GM12878 (cell line): Measurements from ENCODE around the gene ICE1. TPM values are rescaled to one million over a fixed set of nuclear protein-coding genes. Genes with fewer than 3 reads are reported as not detected.

Experiments
- BCL3 ChIP-seq: IDR thresholded peaks from 2 replicates; pipeline ENCODE4 v1.6.1; 2011; ENCODE audit warnings: borderline replicate concordance, low read depth, mild to moderate bottlenecking, moderate library complexity, low read length; ENCODE audit not compliant: insufficient read depth, poor library complexity, severe bottlenecking
- CBX5 ChIP-seq: sonication (generic); IDR thresholded peaks from 2 replicates; pipeline ENCODE4 v1.6.1; 2016; ENCODE audit warnings: low read depth, moderate library complexity, mild to moderate bottlenecking, inconsistent platforms
- CEBPB ChIP-seq, 2 experiments: fragments of 150-350 bp in 1 of 2; IDR thresholded peaks; 2 replicates each; pipeline ENCODE4 v1.6.1; 2012 to 2014; ENCODE audit warnings: low read depth in 2 of 2, low read length in 2 of 2, borderline replicate concordance in 1 of 2, inconsistent platforms in 1 of 2
- CHD1 ChIP-seq: IDR thresholded peaks from 2 replicates; pipeline ENCODE4 v1.6.1; 2012; ENCODE audit warnings: low read depth, low read length, improper control_type of control experiment
- CTCF ChIP-seq, 3 experiments: IDR thresholded peaks in 2 of 3; conservative IDR thresholded peaks in 1 of 3; 2 replicates each; pipeline ENCODE4 v1.5.1; 2011; ENCODE audit warnings: low read depth in 3 of 3, low read length in 3 of 3, mild to moderate bottlenecking in 3 of 3, control low read depth in 2 of 3, moderate library complexity in 2 of 3, inconsistent platforms in 1 of 3, mixed read lengths in 1 of 3; ENCODE audit not compliant: control insufficient read depth in 2 of 3, insufficient read depth in 1 of 3; ENCODE audit errors: extremely low read depth in 1 of 3
- E2F8 ChIP-seq: fragments of 450-650 bp; IDR thresholded peaks from 2 replicates; pipeline ENCODE4 v1.6.1; 2018; ENCODE audit warnings: mild to moderate bottlenecking, low read depth, moderate library complexity; ENCODE audit not compliant: partially characterized antibody
- KDM1A ChIP-seq: fragments of 200-600 bp; sonication (generic); IDR thresholded peaks from 2 replicates; pipeline ENCODE4 v1.6.1; 2016; ENCODE audit warnings: borderline replicate concordance
- MAX ChIP-seq: IDR thresholded peaks from 2 replicates; pipeline ENCODE4 v1.6.1; 2012; ENCODE audit warnings: low read depth, low read length, improper control_type of control experiment
- NFXL1 ChIP-seq: fragments of 450-650 bp; IDR thresholded peaks from 2 replicates; pipeline ENCODE4 v1.6.1; 2017; ENCODE audit warnings: antibody characterized with exemption, mild to moderate bottlenecking, borderline replicate concordance
- NFYB ChIP-seq: IDR thresholded peaks from 2 replicates; pipeline ENCODE4 v1.6.1; 2011; ENCODE audit warnings: low read depth, mild to moderate bottlenecking, low read length, improper control_type of control experiment, moderate library complexity; ENCODE audit not compliant: insufficient read depth
- NRF1 ChIP-seq: conservative IDR thresholded peaks from 2 replicates; pipeline ENCODE4 v1.6.1; 2011; ENCODE audit warnings: mild to moderate bottlenecking, low read depth, low read length, improper control_type of control experiment
- PAX5 ChIP-seq: IDR thresholded peaks from 2 replicates; pipeline ENCODE4 v1.6.1; 2011; ENCODE audit warnings: low read depth, low read length, borderline replicate concordance
- POU2F2 ChIP-seq: IDR thresholded peaks from 3 replicates; pipeline ENCODE4 v1.6.1; 2011; ENCODE audit warnings: low read depth, mild to moderate bottlenecking, low read length, borderline replicate concordance
- USF1 ChIP-seq: IDR thresholded peaks from 2 replicates; pipeline ENCODE4 v1.6.1; 2011; ENCODE audit warnings: borderline replicate concordance, low read depth, mild to moderate bottlenecking, moderate library complexity, mixed read lengths, low read length; ENCODE audit not compliant: insufficient read depth; ENCODE audit errors: extremely low read length
- YY1 ChIP-seq: IDR thresholded peaks from 2 replicates; pipeline ENCODE4 v1.6.1; 2011; ENCODE audit warnings: low read depth, mild to moderate bottlenecking, low read length
- ZBTB33 ChIP-seq: fragments of 450-650 bp; IDR thresholded peaks from 2 replicates; pipeline ENCODE4 v1.6.1; 2017; ENCODE audit warnings: mild to moderate bottlenecking
- ZNF24 ChIP-seq: fragments of 450-650 bp; IDR thresholded peaks from 2 replicates; pipeline ENCODE4 v1.6.1; 2017; ENCODE audit warnings: antibody characterized with exemption, mild to moderate bottlenecking
- ZNF622 ChIP-seq: fragments of 450-650 bp; IDR thresholded peaks from 2 replicates; pipeline ENCODE4 v1.6.1; 2017; ENCODE audit warnings: mild to moderate bottlenecking, inconsistent platforms
- polyA plus RNA-seq, 11 experiments: library from polyadenylated mRNA; depleted of rRNA in 4 of 11; unstranded in 6 of 11; stranded (reverse) in 5 of 11; fragments of >200 nt; fragmentation: Nextera tagmentation in 4 of 11; fragmentation: Illumina TruSeq in 1 of 11; extraction: Ambion mirVana in 4 of 11; extraction: Trizol in 1 of 11; gene quantifications; 1 replicate in 1 of 11; 2 replicates in 10 of 11; pipeline versions ENCODE4 v1.2.1 to v1.2.3, GENCODE V29; 2011 to 2016; ENCODE audit warnings: inconsistent platforms in 2 of 11, missing spikeins in 2 of 11, low read depth in 1 of 11
- total RNA-seq, 4 experiments: library from RNA; depleted of rRNA in 3 of 4; stranded (reverse); fragments of >200 nt in 3 of 4; fragmentation: Illumina TruSeq in 1 of 4; extraction: Trizol in 1 of 4; gene quantifications; 2 replicates each; pipeline versions ENCODE4 v1.2.1 to v1.2.3, GENCODE V29; 2013 to 2021

The ICE1 gene
- total and polyA plus RNA-seq, 10 of the 15 experiments (the other 5 are each of a cell fraction or from before 2014, with no cell fraction given) = 3.8 to 31.4 (median 18.9) TPM

GRCh38 chr5:5421961-5422818 lies at the start of gene ICE1 (continued):
- TF ChIP-seq ZNF24 (no peak; the same call in 1 of the 2 replicates), ZNF622 (no peak), NRF1 (no peak), CHD1 (0 out of 2 replicates have a peak, but pooled peaks have one; percentile 51), KDM1A (no peak), ZBTB33 (0 out of 2 replicates have a peak, but pooled peaks have one; percentile 31), NFYB (peak; percentile 53; the same call in 1 of the 2 replicates), CEBPB (IDR thresholded peaks at IDR 0.05; ENCODE audit: borderline replicate concordance in 1 of 2, low read depth in 2 of 2, low read length in 2 of 2) (no peak), PAX5 (no peak), CBX5 (no peak), POU2F2 (peak; percentile 60; the same call in 2 of the 3 replicates), CTCF (IDR thresholded peaks at IDR 0.05 in 2 of 3, conservative IDR thresholded peaks at IDR 0.05 in 1 of 3; ENCODE audit: control insufficient read depth in 2 of 3, extremely low read depth in 1 of 3, insufficient read depth in 1 of 3, low read depth in 3 of 3, low read length in 3 of 3) (no peak), BCL3 (no peak), NFXL1 (no peak), USF1 (no peak), YY1 (0 out of 2 replicates have a peak, but pooled peaks have one; percentile 70), E2F8 (peak; percentile 26), MAX (peak; percentile 33; the same call in 1 of the 2 replicates)
